Pons (tissue), 1 donor: ENCODE results near the gene TFPI.

Source experiments
- DNase-seq: peaks from one replicate; pipeline ENCODE4 v3.0.0-alpha.2; 2016; ENCODE audit warnings: low spot score

The TFPI gene

DNA sequence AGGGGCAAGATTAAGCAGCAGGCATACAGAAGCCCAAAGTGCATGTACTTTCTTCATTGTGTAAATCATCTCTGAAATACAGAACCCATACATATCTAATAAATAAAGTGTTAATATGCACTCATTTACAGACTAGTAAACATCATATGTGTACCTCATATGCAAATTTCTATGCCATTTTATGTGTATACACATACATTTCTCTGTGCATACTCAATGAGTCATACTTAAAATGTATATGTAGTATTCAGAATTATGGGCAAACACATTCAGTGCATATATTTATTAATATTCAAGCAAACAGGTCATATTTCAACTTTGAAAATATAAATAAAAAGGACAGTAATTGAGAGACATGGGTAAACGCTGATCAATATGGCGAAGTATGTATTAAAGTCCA lies 50.5 kb downstream of the TFPI start:
- no peak for DNase-seq

DNA sequence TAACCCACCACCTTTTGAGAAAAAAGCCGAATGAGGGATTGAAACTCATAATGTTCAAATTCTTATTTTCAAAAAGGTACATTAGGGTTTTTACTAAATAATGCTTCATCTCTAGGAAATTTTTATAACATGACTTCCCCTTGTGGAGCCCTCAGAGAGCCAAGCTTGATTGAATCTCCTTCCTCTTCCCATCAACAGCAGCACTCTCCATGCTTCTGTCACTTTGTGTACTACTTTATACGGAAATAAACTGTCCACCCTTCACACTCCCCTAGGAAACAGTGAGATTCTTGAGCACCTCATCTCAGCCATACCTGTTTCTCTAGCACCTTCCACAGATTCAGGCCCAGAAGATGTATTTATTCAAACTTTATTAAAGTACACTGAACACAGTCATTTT lies 51.8 kb downstream of the TFPI start:
- no peak for DNase-seq

DNA sequence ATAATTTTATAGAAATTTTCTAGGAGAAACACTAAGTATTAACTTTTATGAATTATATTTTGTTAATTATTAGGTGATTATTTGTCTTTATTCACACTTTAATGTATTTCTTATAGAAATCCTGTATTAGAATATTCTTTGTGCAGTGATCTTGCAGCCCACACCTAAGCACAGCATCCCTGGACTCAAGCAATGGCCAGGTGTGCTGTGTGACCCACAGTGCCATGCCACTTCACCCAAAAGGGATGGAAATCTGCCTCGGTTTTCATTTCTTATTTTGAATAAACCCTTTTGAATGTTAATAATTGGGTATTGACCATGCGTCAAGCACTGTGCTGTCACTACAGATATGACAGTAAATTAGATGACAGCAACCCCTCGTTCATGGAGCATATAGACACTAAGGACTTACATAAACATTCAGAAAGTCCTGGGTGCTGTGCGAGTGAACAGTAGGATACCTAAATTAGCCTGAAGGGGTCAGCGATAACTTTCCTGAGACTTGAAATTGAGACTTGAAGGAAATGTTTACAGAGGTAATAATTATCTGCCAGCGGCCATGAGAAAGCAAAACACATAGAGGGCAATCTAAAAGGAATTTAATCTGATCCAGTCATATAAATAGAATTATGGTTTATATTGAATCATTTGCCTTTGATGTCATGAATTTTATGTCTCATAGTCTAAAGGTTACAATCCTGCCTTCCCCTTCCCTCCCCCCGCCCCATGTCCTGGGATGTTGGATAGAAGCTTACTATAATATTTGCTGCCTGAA lies 53.5 kb downstream of the TFPI start:
- DNase-seq: no peak

DNA sequence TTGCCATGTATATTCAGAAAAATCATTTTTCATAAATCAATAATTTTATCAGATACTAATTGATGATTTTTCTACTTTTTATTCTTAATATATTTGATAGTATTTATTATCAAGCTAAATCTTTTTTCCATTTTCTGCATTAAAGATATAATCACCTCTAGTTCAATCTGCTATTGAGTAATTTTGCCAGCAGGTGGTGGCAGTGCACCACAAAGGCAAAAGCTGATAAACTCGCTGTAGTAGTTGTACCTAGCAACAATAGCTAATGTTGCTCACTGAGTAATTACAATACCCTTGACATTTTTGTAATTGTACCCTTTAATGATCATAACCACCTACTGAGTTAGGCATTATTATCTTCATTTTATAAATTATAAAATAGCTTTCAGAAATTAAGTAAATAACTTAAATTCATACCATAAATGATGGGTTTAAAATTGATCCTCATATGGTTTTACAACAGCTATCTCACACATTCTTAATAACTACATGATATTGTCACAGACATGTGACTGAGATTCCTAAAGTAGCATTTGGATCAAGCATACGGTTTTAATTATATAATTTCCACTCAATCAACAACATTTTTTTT lies 54.2 kb downstream of the TFPI start:
- DNase-seq: peak; percentile 53

DNA sequence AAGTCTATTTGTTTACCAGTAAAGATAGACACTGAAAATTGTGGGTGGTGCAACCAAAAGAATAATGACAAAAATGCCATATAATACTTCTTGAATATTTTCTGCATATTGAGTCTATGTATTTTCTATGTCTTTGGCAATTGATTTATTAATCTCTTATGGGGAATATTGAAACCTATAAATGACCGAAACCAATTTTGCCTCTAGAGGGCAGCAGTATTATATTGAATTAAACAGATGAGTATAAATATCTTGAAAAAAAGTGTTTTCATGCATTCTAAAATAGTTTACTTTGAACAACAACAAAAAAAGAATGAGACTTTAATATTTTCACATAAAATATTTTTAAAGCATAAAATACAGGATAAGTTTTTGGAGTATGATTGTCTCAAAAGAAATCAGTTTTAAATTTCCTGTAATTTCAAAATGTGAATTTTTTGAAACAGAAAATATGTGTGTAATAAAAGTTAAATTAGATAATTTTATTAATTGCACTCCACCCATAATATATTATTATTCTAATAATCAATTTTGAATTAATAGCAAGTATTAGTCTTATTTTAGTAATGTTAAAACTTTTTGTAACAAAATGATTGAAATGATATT lies 56.3 kb downstream of the TFPI start:
- peak; percentile 20 for DNase-seq

DNA sequence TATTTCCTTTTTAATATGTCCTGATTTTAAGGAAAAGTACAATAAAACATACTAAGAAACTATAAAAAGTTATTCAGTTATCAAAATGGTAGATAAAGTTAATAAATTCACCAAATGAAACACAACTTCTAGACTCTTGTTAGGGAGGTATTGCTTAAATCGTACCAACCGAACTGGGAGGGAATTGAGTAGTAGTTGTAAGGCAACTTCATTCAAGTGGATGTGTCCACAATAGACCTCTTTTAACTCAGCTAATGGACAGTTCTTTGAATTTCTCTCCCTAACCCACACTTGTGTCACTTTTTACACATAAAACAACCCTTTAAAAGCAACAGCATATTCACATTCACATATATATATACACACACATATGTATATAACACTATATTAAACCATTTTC lies 57.1 kb downstream of the TFPI start:
- DNase-seq: no peak

DNA sequence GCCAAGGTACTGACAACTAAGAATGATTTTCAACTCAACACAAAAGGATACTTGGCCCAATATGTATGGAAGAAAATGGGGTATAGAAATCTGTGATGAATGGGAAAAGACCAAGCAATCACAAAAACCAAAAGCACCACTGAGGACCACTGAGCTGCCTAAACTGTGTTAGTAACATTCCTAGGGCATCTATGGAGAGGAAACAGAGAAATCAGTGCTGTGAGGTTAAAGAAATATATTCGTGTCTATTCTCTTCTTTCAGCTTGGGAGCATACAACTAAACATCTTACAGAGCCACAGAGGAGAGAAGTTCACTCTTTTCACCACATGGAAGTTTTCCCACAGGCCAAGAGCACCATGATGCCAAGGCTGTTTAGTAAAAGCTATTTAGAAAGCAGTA lies 58.9 kb downstream of the TFPI start:
- DNase-seq: peak; percentile 17

DNA sequence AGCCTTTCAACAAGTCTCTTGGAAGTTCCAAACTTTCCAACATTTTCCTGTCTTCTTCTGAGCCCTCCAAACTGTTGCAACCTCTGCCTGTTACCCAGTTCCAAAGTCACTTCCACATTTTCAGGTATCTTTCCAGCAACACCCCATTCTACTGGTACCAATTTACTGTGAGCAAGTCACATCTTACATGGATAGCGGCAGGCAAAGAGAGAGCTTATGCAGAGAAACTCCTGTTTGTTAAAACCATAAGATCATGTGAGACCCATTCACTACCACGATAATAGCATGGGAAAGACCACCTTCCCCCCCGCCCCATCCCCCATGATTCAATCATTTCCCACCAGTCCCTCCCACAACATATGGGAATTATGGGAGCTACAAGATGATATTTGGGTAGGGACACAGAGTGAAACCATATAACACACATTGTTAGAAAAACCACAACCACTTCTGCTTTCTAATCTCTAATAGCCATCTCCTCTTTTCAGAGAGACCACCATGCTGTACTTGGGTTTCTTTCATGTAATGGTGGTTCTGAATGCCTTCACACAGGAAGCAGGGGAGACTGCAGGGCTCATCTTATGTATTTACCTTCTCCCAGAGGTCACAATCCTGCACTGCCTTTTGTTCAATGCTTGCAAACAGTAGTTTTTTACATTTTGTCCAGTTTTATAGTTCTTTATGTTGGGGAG lies 60.2 kb downstream of the TFPI start:
- no peak for DNase-seq

DNA sequence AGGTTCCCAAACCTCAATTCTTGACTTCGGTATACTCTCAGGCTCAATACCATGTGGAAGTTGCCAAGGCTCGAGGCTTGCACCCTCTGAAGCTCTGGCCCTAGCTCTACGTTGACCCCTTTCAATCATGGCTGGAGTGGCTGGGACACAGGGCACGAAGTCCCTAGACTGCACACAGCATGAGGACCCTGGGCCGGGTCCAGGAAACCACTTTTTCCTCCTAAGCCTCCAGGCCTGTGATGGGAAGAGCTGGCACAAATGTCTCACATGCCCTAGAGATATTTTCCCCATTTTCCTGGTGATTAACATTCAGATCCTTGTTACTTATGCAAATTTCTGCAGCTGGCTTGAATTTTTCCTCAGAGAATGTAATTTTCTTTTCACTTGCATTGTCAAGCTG lies 61.1 kb downstream of the TFPI start:
- DNase-seq: no peak

DNA sequence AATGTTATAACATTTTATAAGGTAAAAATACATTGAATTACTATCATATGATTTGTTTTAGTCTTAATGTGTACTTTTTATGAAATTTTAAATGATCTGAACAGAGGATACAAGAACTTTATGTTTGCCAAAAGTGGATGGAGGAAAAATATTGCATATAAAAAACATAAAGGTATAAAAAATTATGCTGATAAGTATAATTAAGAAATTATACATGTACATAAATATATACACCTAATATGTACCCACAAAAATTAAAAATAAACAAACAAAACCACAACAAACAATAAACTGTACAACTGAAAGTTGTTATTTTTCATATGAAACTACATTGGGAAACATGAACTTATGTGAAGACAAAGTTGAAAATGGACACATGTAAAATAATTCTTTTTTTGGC lies 68.0 kb downstream of the TFPI start:
- DNase-seq: no peak

DNA sequence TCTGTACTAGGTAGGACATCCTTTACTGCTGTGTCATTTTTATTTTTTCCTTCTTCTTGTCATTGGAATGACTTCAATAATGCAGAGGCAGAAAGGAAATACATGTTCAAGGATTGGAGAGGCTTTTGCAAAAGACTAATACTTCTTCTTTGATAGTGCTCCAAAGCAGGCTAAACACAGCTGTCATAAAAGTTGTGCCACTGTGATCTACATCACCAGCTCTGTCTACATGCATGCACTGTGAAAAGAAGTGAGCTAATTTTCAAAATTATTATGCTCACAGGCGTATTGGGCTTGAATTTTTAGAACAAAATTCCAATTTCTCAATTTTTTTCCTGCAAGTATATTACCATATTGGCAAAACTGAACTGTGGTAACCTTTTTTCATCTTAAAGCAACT lies 68.7 kb downstream of the TFPI start:
- DNase-seq: no peak

DNA sequence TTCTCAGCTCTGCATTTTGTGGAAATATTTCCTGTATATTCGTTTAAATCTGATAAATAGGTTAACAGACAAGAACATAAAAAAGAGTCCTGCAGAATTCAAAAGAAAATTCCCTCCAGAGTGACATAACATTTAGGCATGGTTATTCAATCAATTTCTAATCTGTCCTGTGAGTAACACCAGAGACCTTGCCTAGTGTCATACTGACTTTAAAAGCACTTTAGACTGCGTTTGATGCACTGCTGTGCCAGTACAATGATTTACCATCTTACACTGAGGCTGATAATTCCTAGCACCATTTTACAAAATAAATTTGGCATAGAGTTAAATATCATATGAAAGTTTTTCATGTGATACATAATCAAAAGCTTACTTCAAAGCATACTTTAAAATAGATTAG lies 70.7 kb downstream of the TFPI start:
- no peak for DNase-seq

DNA sequence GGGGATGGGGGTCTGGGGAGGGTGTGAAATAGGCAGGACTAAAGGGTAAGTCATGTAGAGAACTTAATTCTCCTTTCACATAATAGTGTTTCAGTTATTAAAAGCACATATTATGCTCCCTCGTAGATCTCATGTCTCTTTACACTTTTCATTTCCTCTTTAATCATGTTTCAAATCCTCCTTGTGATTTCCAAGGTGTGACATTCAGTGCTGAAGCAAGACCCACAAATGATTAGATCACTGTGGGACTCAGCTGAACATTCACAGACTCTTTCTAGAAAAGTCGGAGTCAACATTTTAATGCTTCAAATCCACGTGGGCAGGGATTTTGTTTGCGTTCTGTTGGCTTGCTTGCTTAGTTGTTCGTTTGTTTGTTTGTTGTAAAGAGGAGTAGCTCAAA lies 71.4 kb downstream of the TFPI start:
- DNase-seq: no peak

DNA sequence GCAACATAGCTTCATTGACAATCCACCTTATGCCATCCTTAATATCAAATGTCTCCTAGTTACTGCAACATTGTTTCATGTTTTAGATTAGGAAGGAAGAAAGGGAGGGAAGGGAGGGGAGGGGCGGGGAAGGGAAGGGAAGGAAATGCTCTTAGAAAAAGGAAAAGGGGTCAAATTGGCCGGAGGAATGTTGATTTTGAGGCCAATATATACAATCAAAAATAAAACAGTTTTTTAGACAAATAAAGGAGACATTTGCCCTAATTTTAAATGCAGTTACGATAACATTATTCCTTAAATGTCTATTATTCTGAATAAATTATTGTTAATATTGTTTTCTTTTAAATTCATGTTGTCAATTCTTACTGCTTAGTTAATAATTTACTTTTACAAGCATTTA lies 72.7 kb downstream of the TFPI start:
- DNase-seq: no peak

DNA sequence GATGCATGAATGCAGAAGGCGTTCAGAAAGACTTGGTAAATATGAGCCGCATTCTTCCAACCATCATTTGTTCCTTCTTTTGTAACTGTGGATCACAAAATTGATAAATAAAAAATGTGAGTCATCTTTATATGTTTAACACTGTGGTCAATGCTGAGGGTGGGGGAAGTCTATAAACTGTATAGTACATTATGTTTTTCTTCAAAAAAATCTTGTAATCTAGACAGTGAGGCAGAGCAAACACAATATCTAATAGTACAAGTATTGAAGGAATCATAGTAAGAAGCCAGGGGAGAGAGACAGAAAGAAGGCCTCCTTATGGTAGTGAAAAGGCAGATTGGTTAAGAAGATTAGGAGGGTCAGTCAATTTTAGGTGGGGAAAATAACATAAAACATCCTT lies 75.5 kb downstream of the TFPI start:
- no peak for DNase-seq

DNA sequence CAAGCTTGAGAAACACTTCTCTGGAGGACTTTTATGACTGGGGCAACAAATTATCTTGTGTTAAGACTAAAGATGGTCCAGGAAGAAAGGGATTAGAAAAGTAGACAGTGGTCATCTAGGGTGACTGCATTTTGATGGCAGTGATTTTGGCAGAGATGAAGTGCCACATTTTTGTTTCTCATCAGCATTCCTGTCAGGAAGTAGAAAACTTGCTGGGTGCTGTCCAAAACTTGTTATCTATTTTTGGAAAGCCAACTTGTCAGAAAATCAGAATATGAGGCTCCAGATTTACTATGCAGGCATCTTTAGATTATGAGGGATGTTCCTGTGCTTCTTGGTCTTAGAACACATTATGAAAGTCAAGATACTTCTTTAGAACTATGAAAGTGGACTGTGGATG lies 77.2 kb downstream of the TFPI start:
- DNase-seq: no peak

DNA sequence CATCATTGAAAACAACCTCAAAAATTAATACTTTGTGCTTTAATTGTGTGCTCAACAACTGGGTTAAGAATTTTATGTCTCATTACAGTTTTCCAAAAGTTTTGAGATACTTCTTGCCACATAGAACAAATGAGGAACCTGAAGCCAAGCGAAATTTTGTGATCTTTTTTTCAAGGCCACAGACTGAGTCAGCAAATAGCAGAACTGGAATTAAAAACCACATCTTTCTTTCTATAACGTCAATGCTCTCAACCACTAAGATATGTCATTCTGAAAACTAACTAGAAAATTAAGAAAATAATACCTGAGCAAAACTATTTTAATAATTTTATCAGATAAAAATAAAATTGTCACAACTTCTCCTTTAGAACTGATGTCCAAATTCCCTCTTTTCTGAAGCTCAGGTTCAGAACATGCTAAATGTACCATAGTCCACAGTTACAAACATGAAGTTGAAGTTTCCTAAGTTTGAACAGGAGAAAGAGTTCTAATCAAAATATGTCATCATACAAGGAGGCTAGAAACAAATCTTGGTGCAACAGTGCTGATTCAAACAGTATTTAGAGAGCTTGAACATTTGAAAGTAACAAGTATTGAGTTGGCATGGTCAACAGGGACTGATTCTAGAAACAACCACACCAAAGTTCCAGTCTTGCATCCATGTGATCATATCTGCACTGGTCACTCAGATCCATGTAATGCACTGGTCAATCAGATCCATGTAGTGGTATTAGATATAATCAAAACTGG lies 78.6 kb downstream of the TFPI start:
- DNase-seq: no peak

DNA sequence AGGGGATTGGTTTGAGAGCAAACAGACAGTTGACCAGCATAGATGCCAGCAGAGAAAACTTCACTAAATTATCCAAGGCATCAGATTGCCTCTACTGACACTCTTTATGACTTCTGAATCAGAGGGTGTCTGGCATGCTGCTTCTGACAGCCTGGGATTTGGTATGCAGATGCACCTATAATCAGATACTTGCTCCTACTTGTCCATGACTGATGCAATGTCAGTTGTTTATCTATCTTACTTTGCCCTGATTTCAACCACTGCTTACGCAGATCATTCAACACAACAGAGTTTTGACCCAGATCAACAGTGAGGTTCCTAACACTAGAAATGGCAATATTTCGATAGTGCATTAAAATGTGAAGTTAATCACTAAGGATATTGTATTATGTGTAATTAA lies 83.5 kb downstream of the TFPI start:
- DNase-seq: no peak

DNA sequence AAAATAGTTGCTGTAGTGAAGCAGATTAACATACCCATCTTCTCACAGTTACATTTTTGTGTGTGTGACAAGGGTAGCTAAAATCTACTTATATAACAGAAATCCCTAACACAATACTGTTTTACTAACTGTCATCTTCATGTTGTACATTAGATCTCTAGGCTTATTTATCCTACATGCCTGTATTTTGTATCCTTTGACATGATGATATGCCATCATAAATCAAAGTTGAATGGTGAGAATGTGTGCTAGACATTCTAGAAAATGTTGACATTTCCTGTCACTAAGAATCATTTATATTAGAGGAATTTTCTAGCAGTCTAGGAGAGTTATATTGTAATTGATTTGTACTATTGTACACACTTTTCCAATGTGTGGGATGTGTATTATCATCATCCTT lies 84.7 kb downstream of the TFPI start:
- DNase-seq: no peak

DNA sequence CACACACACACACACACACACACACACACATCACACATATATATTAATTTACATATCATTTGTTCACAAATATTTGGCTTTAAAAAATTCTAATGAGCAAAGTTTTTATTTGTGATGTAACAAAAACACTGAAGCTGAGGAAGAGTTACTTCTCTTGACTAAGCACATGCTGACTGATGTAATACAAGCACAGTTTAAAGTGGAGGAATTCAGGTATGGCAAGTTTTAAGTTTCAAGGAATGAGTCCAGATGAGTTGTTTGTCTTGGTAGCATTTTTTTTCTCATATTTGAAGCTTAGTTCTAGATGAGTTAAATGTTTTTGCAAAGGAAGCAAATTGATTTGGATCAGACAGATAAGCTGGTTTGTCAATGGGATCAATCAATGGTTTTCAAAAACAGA lies 86.0 kb downstream of the TFPI start:
- DNase-seq: no peak

DNA sequence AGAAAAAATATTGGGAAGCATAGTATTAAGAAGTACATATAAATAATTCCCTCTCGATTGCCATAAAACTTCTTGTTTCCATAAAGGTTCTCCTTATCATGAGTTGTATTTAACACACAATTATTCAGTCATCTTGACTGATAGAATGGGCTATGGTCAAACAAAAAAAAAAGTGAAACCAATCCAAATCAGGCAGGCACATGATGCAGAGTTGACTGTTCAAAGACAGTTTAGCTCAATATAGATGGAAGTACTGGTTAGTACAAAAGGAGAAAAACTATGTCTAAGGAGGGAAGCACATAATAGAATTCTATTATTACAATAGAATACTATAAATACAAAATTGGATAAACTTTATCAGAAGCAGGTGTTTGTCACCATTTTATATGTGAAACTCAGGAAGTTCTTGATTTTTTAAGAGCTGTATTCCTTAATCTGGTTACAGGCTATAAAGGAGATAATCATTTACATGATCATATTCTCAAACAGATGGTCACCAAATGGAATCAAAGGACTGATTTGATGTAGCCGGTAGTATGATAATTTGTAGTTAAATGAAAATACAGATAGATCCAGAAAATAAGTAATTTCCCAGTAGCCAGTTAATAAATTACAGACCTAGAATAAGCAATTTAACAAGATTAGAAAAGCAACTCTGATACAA lies 88.0 kb downstream of the TFPI start:
- DNase-seq: no peak

DNA sequence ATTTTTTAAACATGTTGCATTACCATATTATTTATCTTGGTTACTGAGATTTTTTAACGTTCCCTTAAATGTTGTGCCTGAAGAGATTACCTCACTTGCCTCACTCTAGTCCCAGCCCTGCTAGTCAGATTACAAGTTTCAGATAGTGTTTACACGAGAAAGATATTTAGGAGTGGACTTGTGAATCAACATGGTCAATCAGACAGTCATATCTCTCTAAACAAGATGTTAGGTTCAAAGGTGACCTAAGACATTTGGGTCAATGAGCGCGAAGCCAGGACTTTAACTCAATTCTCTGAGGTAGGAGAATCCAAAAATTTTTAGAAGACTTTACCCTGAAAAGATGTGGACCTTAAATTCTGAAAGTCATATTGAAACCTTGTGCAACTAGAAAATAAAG lies 91.4 kb downstream of the TFPI start:
- no peak for DNase-seq
